ENCODE data around the gene COMTD1.
"Not testable (repeated sequence)": the region's sequence is repeated elsewhere in the genome, so short reads cannot be mapped to it uniquely, and the experiment has no call there.

Gene COMTD1

DNA sequence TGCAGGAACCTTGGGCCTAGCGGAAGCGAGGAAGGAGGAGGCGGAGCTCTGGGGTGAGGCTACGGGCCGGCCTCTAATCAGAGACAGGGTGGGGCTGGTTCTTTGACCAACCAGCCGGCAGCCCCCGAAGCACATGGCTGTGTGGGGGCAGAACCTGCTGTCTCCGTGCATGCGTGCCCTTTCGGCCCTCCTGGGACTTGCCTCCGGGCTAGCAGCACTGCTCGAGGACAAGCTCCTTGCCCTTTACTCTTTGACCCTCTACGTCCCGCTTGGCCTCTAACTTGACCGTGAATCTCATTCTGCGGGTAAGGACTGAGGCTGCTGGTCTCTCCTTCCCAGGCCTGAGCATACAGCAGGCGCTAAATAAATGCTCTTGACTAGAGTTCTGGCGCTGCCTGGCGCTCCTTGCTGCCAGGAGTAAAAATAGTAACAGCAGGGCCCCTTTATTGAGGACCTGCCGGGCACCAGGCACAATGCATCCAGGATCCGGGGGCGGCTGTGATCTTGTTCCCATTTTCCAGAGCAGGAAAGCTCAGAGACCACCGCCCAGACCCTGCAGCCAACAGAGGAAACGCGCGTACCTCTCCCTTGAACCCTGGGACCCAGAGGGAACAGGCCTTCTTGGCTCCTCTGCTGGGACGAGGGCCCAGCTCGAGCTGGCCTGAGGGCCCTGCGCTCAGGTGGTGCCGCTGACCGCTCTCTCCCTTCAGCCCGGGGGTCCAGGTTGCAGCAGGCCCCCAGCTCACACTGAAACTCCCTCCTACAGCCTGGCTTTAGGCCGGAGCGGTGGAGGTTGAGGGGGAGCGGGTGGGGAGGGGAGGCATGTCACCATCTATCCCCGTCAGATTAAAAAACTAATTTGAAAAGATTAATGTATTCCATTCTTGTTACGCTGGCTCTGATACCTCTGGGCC is 2.7 kb upstream of the COMTD1 start:
- no peak for FAIRE-seq
- no peak for DNase-seq (ENCODE audit: insufficient read length, low spot score)
- TF ChIP-seq POLR2A (IDR thresholded peaks at IDR 0.05; ENCODE audit: low read depth, low read length): no peak

DNA sequence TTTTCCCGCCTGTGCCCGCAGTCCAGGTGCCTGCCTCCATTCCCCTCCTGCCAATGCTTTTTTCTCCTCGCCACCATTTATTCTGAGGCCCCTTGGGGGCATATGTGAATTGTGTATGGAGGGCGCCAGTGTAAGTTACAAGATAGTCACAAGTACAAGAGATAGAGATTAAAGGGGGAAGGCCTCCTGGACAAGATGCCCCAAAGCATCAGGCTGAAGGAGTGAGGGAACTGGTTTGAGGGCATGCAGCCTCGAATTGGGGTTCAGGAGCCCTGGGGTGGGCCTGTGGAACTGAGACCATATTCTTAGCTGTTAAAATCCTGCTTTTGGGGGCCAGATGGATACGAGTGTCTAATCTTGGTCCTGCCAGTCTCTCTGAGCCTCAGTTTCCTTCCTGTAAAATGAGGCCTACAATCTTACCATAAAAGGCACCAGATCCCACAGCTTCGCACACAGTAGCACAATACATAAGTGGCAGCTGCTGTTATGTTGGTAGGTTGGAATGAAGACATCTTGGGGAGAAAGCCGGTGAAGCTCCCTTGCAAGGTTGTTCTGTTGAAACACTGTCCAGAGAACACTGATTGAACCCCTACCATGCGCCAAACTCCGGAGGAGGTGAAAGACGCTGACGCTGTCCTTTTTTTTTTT is 545 bp upstream of the COMTD1 start:
- TF ChIP-seq POLR2A (IDR thresholded peaks at IDR 0.05; ENCODE audit: low read depth, low read length): no peak
- FAIRE-seq (no peak), DNase-seq (ENCODE audit: insufficient read length, low spot score) (no peak)

DNA sequence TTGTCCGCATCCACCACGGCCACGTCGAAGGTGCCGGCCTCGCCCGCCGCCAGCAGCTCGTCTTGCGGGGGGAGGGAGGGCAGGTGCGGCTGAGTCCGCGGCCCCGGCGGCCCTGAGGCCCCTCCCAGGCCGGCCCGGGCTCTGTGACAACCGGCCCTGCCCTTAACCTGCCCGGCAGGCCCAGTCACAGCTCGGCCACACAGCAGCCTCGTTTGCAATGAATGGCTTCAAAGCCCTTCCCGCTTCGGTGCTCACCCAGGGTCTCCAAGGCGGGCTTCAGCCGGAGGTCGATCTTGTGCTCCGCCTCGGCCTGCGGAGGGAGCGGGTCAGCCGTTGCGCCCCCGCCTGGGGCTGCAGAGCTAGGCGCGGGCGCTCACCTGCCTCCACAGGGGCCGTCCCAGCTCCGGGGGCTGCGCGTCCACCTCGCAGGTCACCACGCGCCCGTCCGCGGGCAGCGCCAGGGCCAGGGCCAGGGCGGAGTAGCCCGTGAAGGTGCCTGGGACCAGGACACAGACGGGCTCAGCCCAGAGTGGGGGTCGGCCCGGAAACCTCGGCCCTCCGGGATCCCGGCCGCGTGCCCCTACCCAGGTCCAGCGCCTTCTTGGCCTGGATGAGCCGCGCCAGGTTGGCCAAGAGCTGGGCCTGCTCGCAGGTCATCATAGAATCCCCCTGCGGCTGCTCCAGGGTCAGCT is 928 bp downstream of the COMTD1 start:
- DNase-seq (ENCODE audit: insufficient read length, low spot score) (no peak), FAIRE-seq (no peak)
- no peak for TF ChIP-seq POLR2A (IDR thresholded peaks at IDR 0.05; ENCODE audit: low read depth, low read length)

DNA sequence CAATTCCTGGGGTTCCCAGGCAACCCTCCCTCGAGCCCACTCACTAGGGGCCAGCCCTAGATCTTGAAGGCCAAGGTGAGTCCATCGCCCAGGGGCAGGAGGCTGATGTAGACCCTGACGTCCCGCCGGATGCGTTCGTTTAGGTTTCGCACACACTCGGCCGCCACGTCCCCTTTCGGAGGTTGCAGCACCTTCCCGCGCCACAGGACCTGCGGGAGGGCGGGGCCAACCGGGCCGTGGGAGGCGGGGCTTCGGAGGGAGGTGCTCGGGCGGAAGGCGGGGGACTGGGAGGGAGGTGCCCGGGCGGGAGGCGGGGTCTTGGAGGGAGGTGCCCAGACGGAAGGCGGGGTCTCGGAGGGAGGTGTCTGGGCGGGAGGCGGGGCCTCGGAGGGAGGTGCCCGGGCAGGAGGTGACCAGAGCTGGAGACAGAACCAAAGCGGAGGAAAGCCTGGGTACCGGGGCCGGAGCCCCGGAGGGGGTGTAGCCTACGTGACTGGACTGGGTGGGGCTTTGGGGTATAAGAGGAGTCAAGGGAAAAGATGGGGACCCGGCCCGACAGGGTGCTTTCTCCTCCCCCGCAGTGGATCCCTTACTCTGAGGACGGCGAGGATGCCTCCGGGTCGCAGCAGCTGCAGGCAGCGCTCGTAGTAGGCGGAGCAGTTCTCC is 1.6 kb downstream of the COMTD1 start:
- 0 out of 2 replicates have a peak, but pooled peaks have one; percentile 4 for TF ChIP-seq POLR2A (IDR thresholded peaks at IDR 0.05; ENCODE audit: low read depth, low read length)
- DNase-seq (ENCODE audit: insufficient read length, low spot score) (peak; percentile 95), FAIRE-seq (no peak)

DNA sequence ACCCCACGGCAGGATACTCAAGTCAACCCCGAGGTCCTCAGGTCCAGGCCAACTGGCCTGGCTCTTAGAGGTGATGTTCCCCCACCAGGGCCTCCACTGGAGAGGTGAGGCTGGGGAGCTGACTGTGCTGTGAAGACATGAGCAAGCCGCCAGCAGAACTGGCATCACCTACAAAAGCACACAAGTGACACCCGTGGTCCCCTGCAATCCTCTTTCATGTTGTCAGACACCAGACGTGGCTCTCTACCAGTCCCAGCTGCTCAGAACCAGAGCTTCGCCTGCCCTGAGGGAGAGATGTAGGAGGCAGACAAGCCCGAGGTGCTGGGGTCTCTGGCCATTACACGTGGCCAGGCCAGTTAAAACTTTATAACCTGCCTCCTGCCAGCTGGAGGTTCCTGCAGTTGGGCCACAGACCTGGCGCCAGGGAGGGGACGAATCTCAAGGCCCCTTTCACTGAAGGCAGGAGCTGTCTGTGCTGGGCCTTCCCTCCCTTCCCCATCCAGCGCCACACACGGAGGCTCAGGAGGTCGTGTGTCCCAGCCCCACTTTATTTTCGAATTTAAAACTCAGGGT is 2.2 kb downstream of the COMTD1 start:
- DNase-seq (ENCODE audit: insufficient read length, low spot score) (no peak), FAIRE-seq (no peak)
- no peak for TF ChIP-seq POLR2A (IDR thresholded peaks at IDR 0.05; ENCODE audit: low read depth, low read length)

DNA sequence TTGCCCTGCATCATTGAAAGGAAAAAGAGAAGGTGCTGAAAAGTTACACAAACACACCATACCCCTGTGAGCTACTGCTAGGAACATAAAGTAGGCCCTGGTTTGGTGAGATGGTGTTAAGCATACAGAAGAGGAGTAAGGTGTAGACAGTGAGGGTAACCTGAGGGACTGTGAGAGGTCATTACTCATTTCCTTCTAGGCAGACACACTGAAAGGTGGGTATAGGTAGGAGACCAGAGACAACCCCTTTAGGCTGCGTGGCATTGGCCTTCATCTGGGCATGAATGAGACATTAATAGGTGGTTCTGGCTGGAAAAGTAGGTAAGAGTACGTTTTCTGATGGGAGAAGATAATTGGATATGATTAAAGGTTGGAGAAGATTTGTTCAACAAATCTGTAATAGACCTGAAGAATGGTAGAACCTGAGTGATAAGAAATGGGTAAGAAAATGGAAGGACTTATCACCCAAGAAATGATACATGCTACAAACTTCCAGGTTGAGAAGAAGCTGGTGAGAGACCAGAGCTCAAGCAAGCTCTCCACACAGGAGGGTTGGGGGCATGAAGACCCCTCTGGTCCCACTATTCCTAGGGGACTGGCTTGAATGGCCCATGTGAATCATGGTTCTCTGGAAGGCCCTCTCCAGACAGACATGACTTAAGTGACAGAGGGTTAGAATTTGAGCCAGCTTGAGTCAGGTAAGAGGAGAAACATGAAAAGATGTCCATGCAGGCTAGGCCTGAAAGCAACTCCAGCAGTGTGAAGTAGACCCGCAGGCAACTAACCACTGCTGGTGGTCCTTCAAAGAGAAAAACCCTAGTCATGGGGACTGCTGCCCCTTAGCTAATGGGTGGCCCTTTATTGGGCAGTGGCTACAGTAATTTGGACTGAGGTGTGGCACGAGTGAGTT is 3.8 kb downstream of the COMTD1 start:
- no peak for TF ChIP-seq POLR2A (IDR thresholded peaks at IDR 0.05; ENCODE audit: low read depth, low read length)
- FAIRE-seq (no peak), DNase-seq (ENCODE audit: insufficient read length, low spot score) (no peak)

DNA sequence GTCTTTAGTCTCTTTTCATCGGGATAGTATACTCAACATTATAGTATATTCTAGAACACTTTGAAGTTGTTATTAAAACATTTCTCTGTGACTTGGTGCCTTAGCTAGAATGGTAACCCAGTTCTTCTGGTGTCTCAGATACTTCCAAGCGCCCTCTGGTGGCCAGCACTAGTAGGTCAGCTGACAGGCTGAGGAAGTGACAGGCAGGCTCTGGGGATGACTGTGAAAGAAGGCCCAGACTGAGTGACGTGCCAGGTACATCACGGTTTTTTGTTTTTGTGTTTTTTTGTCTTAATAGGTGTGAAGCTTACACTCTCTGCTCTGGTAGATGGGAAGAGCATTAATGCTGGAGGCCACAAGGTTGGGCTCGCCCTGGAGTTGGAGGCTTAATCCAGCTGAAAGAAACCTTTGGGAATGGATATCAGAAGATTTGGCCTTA is 5.1 kb downstream of the COMTD1 start:
- FAIRE-seq (peak; percentile 70), DNase-seq (ENCODE audit: insufficient read length, low spot score) (peak; percentile 76)
- no peak for TF ChIP-seq POLR2A (IDR thresholded peaks at IDR 0.05; ENCODE audit: low read depth, low read length)

DNA sequence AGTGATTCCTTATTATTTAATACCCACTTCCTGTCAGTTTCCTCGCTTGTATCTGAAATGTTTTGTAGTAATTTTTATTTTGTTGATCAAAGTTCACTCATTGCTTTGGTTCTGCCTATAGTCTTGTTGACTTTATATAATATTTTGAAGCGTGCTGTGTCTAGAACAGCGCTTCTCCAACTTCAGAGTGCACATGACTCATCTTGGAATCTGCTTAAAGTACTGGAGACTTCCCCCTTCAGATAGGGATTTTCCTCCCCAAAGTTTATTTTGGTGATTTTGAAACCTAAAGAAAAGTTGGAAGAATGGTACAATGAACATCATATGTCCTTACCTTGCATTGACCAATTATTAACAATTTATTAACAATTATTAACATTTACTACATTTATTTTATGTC is 5.8 kb downstream of the COMTD1 start:
- DNase-seq (ENCODE audit: insufficient read length, low spot score) (no peak), FAIRE-seq (no peak)
- no peak for TF ChIP-seq POLR2A (IDR thresholded peaks at IDR 0.05; ENCODE audit: low read depth, low read length)

DNA sequence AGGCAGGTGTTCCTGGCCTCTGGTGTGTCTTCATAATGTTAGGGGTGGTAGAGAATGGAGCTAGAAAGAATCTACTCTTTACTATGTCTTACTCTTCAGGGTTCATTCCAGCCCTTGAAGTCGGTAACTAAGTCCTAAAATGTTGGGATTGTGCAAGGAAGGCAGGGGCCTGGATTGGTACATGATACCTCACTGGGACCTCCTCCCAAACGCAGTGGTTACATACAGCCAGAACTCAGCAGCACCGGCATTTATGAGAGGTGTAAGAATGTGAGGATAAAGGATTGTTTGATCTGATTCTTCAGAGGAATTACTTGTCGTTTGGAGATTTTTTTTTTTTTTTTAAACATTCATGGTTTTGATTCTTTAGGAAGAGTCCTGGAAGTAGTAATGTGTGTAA is 6.9 kb downstream of the COMTD1 start:
- no peak for FAIRE-seq
- no peak for TF ChIP-seq POLR2A (IDR thresholded peaks at IDR 0.05; ENCODE audit: low read depth, low read length)
- DNase-seq (ENCODE audit: insufficient read length, low spot score): no peak

DNA sequence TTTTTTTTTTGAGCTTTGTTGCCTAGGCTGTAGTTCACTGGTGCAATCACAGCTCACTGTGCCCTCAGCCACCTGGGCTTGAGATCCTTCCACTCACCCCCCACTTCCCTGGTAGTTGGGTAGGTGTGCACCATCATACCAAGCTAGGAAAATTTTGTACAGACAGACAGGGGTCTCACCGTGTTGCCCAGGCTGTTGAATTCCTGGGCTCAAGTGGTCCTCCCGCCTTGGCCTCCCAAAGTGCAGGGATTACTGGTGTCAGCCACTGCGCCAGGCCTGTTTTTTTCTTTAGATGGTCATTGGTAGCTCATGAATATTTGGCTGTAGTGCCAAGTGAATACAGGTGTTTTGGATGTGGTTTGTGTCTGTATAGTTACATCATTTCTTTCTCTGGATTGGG is 7.5 kb downstream of the COMTD1 start:
- TF ChIP-seq POLR2A (IDR thresholded peaks at IDR 0.05; ENCODE audit: low read depth, low read length): no peak
- DNase-seq (ENCODE audit: insufficient read length, low spot score) (no peak), FAIRE-seq (no peak)

DNA sequence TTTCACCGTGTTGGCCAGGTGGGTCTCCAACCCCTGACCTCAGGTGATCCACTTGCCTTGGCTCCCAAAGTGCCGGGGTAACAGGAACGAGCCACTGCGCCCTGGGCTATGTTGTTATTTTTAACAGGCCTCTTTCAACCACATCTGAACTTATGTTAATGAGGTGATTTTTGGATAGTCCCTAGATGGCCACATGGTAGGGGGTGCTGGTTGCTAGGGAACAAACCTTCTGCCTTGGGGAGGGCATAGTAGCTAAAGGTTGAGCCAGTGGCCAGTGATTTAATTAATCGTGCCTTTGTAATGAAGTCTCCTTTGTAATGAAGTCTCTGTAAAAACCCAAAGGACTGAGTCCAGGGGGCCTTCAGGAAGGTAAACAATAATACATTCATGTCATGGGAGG is 9.1 kb downstream of the COMTD1 start:
- DNase-seq (ENCODE audit: insufficient read length, low spot score) (no peak), FAIRE-seq (no peak)
- TF ChIP-seq POLR2A (IDR thresholded peaks at IDR 0.05; ENCODE audit: low read depth, low read length): no peak

DNA sequence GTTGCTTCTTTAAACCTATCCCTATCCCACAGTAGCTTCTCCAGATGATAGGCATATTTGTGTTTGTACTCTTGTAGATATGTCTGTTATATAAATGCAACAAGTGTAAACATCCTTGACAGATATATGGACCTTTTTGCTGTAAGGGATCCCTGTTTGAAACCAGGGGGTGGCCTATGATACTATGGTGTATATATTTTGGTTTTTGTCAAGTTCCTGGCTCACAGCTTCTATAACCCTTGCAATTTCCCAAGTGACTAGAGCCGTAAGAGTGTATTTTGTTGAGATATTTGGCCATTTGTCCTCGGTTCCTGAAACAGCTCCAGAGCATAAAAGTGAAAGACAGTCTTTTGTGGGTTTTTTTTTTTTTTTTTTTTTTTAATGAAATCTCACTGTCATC is 9.7 kb downstream of the COMTD1 start:
- DNase-seq (ENCODE audit: insufficient read length, low spot score) (no peak), FAIRE-seq (no peak)
- no peak for TF ChIP-seq POLR2A (IDR thresholded peaks at IDR 0.05; ENCODE audit: low read depth, low read length)

DNA sequence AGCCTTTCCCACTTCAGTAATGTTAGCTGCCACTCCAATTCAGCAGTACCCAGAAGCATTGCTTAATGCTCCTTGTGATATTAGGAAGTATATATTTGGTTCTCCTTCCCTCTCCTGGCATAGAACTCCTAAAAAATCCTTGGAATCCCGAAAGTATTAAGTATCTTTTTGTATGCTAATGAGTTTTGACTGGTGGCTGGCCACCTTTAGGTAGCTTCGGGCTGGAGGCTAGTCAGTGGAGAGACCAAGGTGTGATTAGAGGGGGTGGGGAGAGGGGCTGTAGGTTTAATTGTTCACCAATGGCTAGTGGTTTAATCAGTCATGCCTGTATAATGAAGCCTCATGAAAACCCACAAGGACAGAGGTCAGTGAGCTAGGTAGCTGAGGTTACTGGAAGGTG is 12.2 kb downstream of the COMTD1 start:
- TF ChIP-seq POLR2A (IDR thresholded peaks at IDR 0.05; ENCODE audit: low read depth, low read length): no peak
- DNase-seq (ENCODE audit: insufficient read length, low spot score) (no peak), FAIRE-seq (no peak)

DNA sequence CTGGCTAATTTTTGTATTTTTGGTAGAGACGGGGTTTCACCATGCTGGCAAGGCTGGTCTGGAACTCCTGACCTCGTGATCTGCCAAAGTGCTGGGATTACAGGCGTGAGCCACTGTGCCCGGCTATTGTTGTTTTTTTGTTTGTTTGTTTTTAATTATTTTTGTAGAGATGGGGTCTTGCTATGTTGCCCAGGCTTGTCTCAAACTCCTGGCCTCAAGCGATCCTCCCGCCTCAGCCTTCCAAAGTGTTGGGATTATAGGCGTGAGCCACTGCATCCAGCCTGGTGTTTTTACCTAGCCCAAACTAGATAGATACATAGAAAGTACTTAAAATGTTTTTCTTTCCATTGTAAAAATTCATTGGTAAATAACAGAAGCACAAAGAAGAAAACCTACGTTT is 14.3 kb downstream of the COMTD1 start:
- not testable (repeated sequence) for FAIRE-seq; DNase-seq (ENCODE audit: insufficient read length, low spot score)

Data from H54 (cell line).